ENCODE results near the gene MORN5.

The MORN5 gene

DNA sequence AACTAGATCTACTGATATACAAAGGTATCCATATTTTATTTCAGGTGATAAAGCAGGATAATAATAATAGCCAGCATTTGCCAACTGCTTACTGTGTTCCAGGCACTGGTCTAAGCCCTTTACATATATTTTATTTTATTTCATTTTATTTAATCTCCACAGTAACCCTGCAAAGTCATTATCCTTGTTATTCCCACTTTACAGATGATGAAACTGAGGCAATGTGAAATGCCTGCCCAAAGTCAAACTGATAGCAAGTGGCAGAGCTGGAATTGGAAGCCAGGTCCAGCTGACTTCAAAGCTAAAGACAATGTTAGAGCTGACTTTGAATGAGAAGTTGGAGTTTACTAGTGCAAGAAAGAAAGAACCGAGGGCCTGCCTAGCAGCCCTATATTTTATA is 24.8 kb downstream of the MORN5 start:
- no peak overlapping the region for H3K9ac ChIP-seq (ENCODE audit: low read length)
- H3K9me3 ChIP-seq (ENCODE audit: control insufficient read depth, low read depth, low read length), result no peaks in the 10 kb centered on the region
- no peaks in the 10 kb centered on the region for H3K27me3 ChIP-seq (ENCODE audit: control insufficient read depth, insufficient read depth, low read length)
- no peak overlapping the region for H3K4me3 ChIP-seq (ENCODE audit: low read length)
- no peaks in the 10 kb centered on the region for H3K36me3 ChIP-seq (ENCODE audit: control insufficient read depth, low read depth, low read length)
- H3K4me1 ChIP-seq (ENCODE audit: control insufficient read depth, low read depth, low read length), result no peaks in the 10 kb centered on the region
- H3K27ac ChIP-seq (ENCODE audit: low read length), result no peak overlapping the region

GRCh38 chr9:122186301-122186700 is 26.6 kb downstream of the MORN5 start:
- Histone ChIP-seq H3K9ac (ENCODE audit: low read length) (no peak overlapping the region), H3K36me3 (ENCODE audit: control insufficient read depth, low read depth, low read length) (no peaks in the 10 kb centered on the region), H3K4me1 (ENCODE audit: control insufficient read depth, low read depth, low read length) (no peaks in the 10 kb centered on the region), H3K27ac (ENCODE audit: low read length) (no peak overlapping the region), H3K4me3 (ENCODE audit: low read length) (no peak overlapping the region), H3K27me3 (ENCODE audit: control insufficient read depth, insufficient read depth, low read length) (no peaks in the 10 kb centered on the region), H3K9me3 (ENCODE audit: control insufficient read depth, low read depth, low read length) (no peaks in the 10 kb centered on the region)

- Histone ChIP-seq H3K9ac (ENCODE audit: low read length) (no peak overlapping the region), H3K4me1 (ENCODE audit: control insufficient read depth, low read depth, low read length) (no peaks in the 10 kb centered on the region), H3K36me3 (ENCODE audit: control insufficient read depth, low read depth, low read length) (no peaks in the 10 kb centered on the region), H3K9me3 (ENCODE audit: control insufficient read depth, low read depth, low read length) (no peaks in the 10 kb centered on the region), H3K27me3 (ENCODE audit: control insufficient read depth, insufficient read depth, low read length) (no peaks in the 10 kb centered on the region), H3K27ac (ENCODE audit: low read length) (no peak overlapping the region), H3K4me3 (ENCODE audit: low read length) (no peak overlapping the region)
These were observed 27.2 kb downstream of the MORN5 start for GRCh38 chr9:122186777-122187470.

DNA sequence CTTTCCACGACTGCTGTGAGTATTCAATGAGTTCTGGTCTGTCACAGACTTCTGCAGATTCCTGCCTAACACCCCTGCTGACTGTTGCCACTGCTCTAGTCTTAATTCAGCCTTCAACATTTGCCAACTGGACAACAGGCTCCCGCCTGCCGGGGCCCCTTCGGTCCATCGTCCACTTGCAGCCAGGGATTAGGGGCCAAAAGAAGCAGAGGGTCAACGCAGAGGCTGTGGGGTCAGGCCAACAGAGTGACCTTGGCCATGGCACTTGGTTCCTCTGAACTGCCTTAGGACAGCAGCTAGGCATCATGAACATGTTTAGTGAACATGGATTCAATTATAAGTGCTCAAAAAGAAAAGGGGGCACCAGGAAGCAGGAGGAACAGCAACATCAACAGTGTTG is 28.7 kb downstream of the MORN5 start:
- H3K27ac ChIP-seq (ENCODE audit: low read length), result no peak overlapping the region
- H3K27me3 ChIP-seq (ENCODE audit: control insufficient read depth, insufficient read depth, low read length), result no peaks in the 10 kb centered on the region
- no peak overlapping the region for H3K9ac ChIP-seq (ENCODE audit: low read length)
- no peaks in the 10 kb centered on the region for H3K4me1 ChIP-seq (ENCODE audit: control insufficient read depth, low read depth, low read length)
- H3K36me3 ChIP-seq (ENCODE audit: control insufficient read depth, low read depth, low read length), result no peaks in the 10 kb centered on the region
- H3K4me3 ChIP-seq (ENCODE audit: low read length), result no peak overlapping the region
- H3K9me3 ChIP-seq (ENCODE audit: control insufficient read depth, low read depth, low read length), result no peaks in the 10 kb centered on the region

DNA sequence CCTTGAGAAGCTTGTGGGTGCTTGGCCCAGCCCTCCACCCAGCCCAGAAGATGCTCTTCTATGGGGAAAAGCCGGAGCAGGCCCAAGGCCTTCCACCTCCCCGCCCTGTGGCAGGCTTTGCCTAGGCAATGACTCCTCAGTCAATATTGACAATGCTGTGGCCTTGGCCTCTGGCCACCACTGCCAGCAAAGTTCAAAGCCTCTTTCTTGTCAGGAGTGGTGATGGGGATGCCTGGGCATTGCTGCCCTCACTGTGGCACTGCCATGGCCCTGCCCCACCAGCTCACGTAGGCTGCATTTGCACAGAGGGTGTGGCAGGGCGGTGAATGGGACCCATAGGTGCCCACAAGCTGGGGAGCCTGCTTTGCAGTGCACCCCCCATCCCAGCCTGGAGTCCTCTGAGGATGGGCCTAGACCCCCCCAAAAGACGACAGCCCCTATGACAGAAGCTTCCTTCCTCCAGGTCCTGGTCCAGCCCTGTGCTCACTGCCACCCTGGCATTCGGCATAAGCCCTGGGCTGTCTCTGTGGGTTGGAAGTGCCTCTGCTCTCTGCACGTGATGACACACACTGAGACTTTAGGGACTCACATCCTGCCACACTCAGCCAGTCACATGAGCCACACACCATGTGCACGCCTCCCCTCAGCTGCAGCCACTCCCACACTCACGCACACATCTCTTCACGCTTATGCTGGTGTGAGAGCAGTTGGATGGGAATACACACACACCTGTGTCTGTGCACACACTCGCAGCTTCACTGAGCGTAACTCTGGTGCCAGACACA is 31.1 kb downstream of the MORN5 start:
- Histone ChIP-seq H3K27me3 (ENCODE audit: control insufficient read depth, insufficient read depth, low read length) (no peaks in the 10 kb centered on the region), H3K4me1 (ENCODE audit: control insufficient read depth, low read depth, low read length) (no peaks in the 10 kb centered on the region), H3K9ac (ENCODE audit: low read length) (no peak overlapping the region), H3K36me3 (ENCODE audit: control insufficient read depth, low read depth, low read length) (no peaks in the 10 kb centered on the region), H3K27ac (ENCODE audit: low read length) (no peak overlapping the region), H3K9me3 (ENCODE audit: control insufficient read depth, low read depth, low read length) (no peaks in the 10 kb centered on the region), H3K4me3 (ENCODE audit: low read length) (no peak overlapping the region)

DNA sequence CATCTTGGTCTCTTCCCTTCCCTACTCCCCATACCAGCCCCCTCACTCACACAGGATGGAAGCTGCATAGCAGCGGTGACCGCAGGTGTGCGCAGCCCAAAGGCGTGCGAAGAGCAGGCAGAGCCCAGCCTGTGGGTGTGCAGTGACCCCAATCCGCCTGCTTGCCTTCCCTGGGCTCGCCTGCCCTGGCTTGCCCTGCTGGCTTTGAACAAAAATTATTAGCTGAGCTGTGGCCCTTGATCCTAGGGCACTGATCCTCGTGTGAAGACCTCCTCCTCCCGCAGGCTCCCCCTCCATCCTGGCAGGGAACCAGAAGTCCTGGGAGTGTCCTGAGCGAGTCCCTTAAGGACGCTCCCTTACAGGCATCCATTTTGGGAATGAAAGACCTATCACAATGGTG is 31.9 kb downstream of the MORN5 start:
- no peak overlapping the region for H3K27ac ChIP-seq (ENCODE audit: low read length)
- no peak overlapping the region for H3K9ac ChIP-seq (ENCODE audit: low read length)
- no peak overlapping the region for H3K4me3 ChIP-seq (ENCODE audit: low read length)
- no peaks in the 10 kb centered on the region for H3K9me3 ChIP-seq (ENCODE audit: control insufficient read depth, low read depth, low read length)
- no peaks in the 10 kb centered on the region for H3K27me3 ChIP-seq (ENCODE audit: control insufficient read depth, insufficient read depth, low read length)
- H3K4me1 ChIP-seq (ENCODE audit: control insufficient read depth, low read depth, low read length), result no peaks in the 10 kb centered on the region
- no peaks in the 10 kb centered on the region for H3K36me3 ChIP-seq (ENCODE audit: control insufficient read depth, low read depth, low read length)

- no peaks in the 10 kb centered on the region for H3K9me3 ChIP-seq (ENCODE audit: control insufficient read depth, low read depth, low read length)
- no peak overlapping the region for H3K9ac ChIP-seq (ENCODE audit: low read length)
- H3K4me1 ChIP-seq (ENCODE audit: control insufficient read depth, low read depth, low read length), result no peaks in the 10 kb centered on the region
- no peaks in the 10 kb centered on the region for H3K36me3 ChIP-seq (ENCODE audit: control insufficient read depth, low read depth, low read length)
- no peak overlapping the region for H3K27ac ChIP-seq (ENCODE audit: low read length)
- H3K4me3 ChIP-seq (ENCODE audit: low read length), result no peak overlapping the region
- H3K27me3 ChIP-seq (ENCODE audit: control insufficient read depth, insufficient read depth, low read length), result no peaks in the 10 kb centered on the region
These were observed 32.7 kb downstream of the MORN5 start for GRCh38 chr9:122192261-122192875.

DNA sequence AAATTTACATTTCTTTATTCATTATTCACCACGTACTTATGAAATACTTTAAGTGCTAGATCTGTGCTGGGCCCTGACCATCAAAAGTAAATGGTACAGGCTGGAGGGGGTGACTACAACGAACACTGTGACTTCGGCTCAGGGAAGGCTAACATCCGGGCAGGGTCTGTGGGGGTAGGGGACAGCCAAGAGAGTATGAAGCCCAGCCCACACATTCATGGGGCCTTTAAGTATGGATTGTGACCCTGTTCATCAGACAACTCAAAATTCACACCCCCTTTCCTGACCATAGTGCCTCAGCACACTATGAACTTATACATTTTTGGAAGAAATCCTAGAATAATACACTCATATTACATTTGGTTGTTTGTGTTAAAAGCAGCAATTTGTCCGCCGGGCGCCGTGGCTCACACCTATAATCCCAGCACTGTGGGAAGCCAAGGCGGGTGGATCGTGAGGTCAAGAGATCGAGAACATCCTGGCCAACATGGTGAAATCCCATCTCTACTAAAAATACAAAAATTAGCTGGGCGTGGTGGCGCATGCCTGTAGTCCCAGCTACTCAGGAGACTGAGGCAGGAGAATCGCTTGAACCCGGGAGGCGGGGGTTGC is 33.3 kb downstream of the MORN5 start:
- no peaks in the 10 kb centered on the region for H3K9me3 ChIP-seq (ENCODE audit: control insufficient read depth, low read depth, low read length)
- H3K27me3 ChIP-seq (ENCODE audit: control insufficient read depth, insufficient read depth, low read length), result no peaks in the 10 kb centered on the region
- H3K36me3 ChIP-seq (ENCODE audit: control insufficient read depth, low read depth, low read length), result no peaks in the 10 kb centered on the region
- H3K4me3 ChIP-seq (ENCODE audit: low read length), result no peak overlapping the region
- H3K4me1 ChIP-seq (ENCODE audit: control insufficient read depth, low read depth, low read length), result no peaks in the 10 kb centered on the region
- H3K9ac ChIP-seq (ENCODE audit: low read length), result no peak overlapping the region
- no peak overlapping the region for H3K27ac ChIP-seq (ENCODE audit: low read length)

DNA sequence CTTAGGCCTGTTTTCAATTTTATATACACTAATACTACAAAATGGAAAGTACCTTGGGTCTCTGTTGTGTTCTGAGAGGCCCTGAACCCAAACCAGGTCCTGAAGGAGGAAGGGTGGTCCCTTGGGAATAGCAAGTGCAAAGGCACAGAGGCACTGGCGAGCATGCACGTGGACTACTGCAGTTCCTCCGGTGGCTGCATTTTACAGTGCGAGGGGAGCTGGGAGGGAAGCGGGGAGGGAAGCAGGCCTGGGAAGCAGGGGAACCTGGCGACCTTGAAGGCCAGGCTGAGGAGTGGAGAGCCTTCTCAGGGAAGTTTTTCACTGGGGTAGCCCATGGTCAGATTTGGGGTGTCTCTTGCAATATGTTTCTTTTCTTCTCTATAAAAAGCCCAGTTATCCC is 33.9 kb downstream of the MORN5 start:
- Histone ChIP-seq H3K36me3 (ENCODE audit: control insufficient read depth, low read depth, low read length) (no peaks in the 10 kb centered on the region), H3K27me3 (ENCODE audit: control insufficient read depth, insufficient read depth, low read length) (no peaks in the 10 kb centered on the region), H3K27ac (ENCODE audit: low read length) (no peak overlapping the region), H3K9me3 (ENCODE audit: control insufficient read depth, low read depth, low read length) (no peaks in the 10 kb centered on the region), H3K9ac (ENCODE audit: low read length) (no peak overlapping the region), H3K4me1 (ENCODE audit: control insufficient read depth, low read depth, low read length) (no peaks in the 10 kb centered on the region), H3K4me3 (ENCODE audit: low read length) (no peak overlapping the region)

- Histone ChIP-seq H3K4me1 (ENCODE audit: control insufficient read depth, low read depth, low read length) (no peaks in the 10 kb centered on the region), H3K4me3 (ENCODE audit: low read length) (no peak overlapping the region), H3K27me3 (ENCODE audit: control insufficient read depth, insufficient read depth, low read length) (no peaks in the 10 kb centered on the region), H3K9ac (ENCODE audit: low read length) (no peak overlapping the region), H3K9me3 (ENCODE audit: control insufficient read depth, low read depth, low read length) (no peaks in the 10 kb centered on the region), H3K27ac (ENCODE audit: low read length) (no peak overlapping the region), H3K36me3 (ENCODE audit: control insufficient read depth, low read depth, low read length) (no peaks in the 10 kb centered on the region)
These were observed 36.2 kb downstream of the MORN5 start for GRCh38 chr9:122195875-122196274.

DNA sequence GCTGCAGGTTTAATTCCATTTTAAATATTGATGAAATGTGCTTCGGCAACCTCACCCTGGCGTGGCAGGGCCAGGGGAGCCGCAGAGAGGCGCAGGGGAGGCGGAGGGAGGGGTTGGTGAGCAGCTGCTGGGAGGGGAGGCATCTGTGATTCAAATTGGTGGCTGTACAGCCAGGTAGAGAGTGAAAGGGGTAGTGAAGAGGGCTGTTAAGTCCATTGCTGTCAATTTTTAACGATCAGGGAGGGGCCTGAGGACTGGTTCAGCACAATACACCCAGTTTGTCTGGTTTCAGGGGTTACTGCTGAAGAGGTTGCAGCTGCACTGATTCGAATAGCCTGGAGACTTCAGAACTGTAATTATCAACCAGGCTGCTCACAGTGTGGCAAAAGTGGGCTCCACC is 37.7 kb downstream of the MORN5 start:
- no peaks in the 10 kb centered on the region for H3K4me1 ChIP-seq (ENCODE audit: control insufficient read depth, low read depth, low read length)
- H3K9ac ChIP-seq (ENCODE audit: low read length), result no peak overlapping the region
- no peak overlapping the region for H3K4me3 ChIP-seq (ENCODE audit: low read length)
- no peaks in the 10 kb centered on the region for H3K9me3 ChIP-seq (ENCODE audit: control insufficient read depth, low read depth, low read length)
- H3K27ac ChIP-seq (ENCODE audit: low read length), result no peak overlapping the region
- H3K36me3 ChIP-seq (ENCODE audit: control insufficient read depth, low read depth, low read length), result no peaks in the 10 kb centered on the region
- H3K27me3 ChIP-seq (ENCODE audit: control insufficient read depth, insufficient read depth, low read length), result no peaks in the 10 kb centered on the region
